ENCODE measurements around the gene NIF3L1. TPM values are rescaled to one million over a fixed set of nuclear protein-coding genes. Genes with fewer than 3 reads are reported as not detected.

Gene NIF3L1
- total RNA-seq, 1 donor from 2014 or later = 18.9 TPM

Small RNA genes lying within 50 kb of the gene (small RNA-seq; reads per million reads assigned to genes)
- gene RF00019 (ENCODE audit: low replicate concordance) (not detected), gene RNA5SP115 (ENCODE audit: low replicate concordance) (not detected), gene RNU6-312P (ENCODE audit: low replicate concordance) (not detected), gene RNU6-762P (ENCODE audit: low replicate concordance) (not detected)

Other genes starting within 250 kb of the NIF3L1 start
- gene BZW1, start 77.5 kb upstream of the NIF3L1 start, total RNA-seq = 225 TPM
- 215 TPM for gene CLK1, start 24.7 kb upstream of the NIF3L1 start, total RNA-seq
- gene PPIL3, start 294 bp upstream of the NIF3L1 start, total RNA-seq = 52.4 TPM
- gene ORC2, start 74.3 kb downstream of the NIF3L1 start, total RNA-seq = 20.4 TPM
- gene HYCC2, start 182.3 kb downstream of the NIF3L1 start, total RNA-seq = 21.6 TPM
- gene NDUFB3, start 182.6 kb downstream of the NIF3L1 start, total RNA-seq = 46.4 TPM
- 115 TPM for gene CFLAR, start 226.8 kb downstream of the NIF3L1 start, total RNA-seq

All from skin of body (tissue), 2 donors.